HEK293 (cell line): ENCODE data around the gene ATP6V0A1.
"Not testable (repeated sequence)": the region's sequence is repeated elsewhere in the genome, so short reads cannot be mapped to it uniquely, and the experiment has no call there.

Experiments used
- BCL11A ChIP-seq: fragments of 450-650 bp; formaldehyde crosslinking; IDR thresholded peaks from 2 replicates; pipeline ENCODE4 v1.5.1; 2016; ENCODE audit warnings: low read depth, missing biosample characterization, missing genetic modification characterization
- CTCF ChIP-seq: fragments of 450-650 bp; formaldehyde crosslinking; IDR thresholded peaks from 2 replicates; pipeline ENCODE4 v1.5.1; 2016; ENCODE audit warnings: missing biosample characterization, missing genetic modification characterization
- ZNF660 ChIP-seq: fragments of 450-650 bp; IDR thresholded peaks from 2 replicates; pipeline ENCODE4 v1.5.1; 2018; ENCODE audit warnings: missing biosample characterization, mild to moderate bottlenecking, missing genetic modification characterization

- not testable (repeated sequence) for TF ChIP-seq CTCF (tag by site-specific recombination); ZNF660; BCL11A
Observed at GRCh38 chr17:42449176-42449575, 9.5 kb upstream of the ATP6V0A1 start.
